Esophagus squamous epithelium (tissue), 4 donors: Measurements from ENCODE around the gene ITFG2.

Source experiments
- POLR2A ChIP-seq, 4 donors: fragments of 450-650 bp; IDR thresholded peaks; one replicate each; pipeline ENCODE4 v1.6.1; 2017; ENCODE audit warnings: antibody characterized with exemption in 4 of 4, mild to moderate bottlenecking in 4 of 4, moderate library complexity in 3 of 4
- TF ChIP-seq, protein P1 (sequence below), 6 experiments: fragments of 450-650 bp in 4 of 6; fragments of 200-600 bp in 2 of 6; sonication (generic) in 2 of 6; IDR thresholded peaks; one replicate each; pipeline ENCODE4 v1.5.1; 2016 to 2019; ENCODE audit warnings: antibody characterized with exemption in 6 of 6, mild to moderate bottlenecking in 4 of 6, moderate library complexity in 4 of 6

DNA sequence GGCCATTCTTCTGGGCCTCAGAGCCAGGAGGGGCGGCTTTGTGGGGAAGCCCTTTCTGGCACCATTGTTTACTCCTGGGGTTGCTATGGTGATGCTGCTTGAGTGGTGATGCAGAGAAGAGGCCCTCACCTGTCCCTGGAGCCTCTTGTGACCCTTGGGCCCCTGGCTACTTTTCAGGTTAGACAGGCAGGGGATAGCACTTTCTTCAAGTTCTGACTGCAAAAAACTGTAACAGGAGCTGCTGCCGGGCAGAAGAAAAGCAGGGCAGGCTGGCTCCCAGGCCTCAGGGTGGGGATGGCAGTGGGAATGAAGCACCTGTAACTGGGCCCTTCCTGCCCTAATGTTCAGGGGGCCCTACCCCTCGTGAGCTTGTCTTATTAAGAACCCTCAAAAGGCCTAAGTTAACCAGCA is 44.6 kb downstream of the ITFG2 start, which contains the start of gene TEX52:
- TF ChIP-seq, protein P1, sequence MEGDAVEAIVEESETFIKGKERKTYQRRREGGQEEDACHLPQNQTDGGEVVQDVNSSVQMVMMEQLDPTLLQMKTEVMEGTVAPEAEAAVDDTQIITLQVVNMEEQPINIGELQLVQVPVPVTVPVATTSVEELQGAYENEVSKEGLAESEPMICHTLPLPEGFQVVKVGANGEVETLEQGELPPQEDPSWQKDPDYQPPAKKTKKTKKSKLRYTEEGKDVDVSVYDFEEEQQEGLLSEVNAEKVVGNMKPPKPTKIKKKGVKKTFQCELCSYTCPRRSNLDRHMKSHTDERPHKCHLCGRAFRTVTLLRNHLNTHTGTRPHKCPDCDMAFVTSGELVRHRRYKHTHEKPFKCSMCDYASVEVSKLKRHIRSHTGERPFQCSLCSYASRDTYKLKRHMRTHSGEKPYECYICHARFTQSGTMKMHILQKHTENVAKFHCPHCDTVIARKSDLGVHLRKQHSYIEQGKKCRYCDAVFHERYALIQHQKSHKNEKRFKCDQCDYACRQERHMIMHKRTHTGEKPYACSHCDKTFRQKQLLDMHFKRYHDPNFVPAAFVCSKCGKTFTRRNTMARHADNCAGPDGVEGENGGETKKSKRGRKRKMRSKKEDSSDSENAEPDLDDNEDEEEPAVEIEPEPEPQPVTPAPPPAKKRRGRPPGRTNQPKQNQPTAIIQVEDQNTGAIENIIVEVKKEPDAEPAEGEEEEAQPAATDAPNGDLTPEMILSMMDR (IDR thresholded peaks at IDR 0.05) = no peak
- TF ChIP-seq POLR2A (IDR thresholded peaks at IDR 0.05) = no peak
